GM23338 (cell line): Measurements from ENCODE around the gene MSMB. TPM values are rescaled to one million over a fixed set of nuclear protein-coding genes. Genes with fewer than 3 reads are reported as not detected.

ENCODE experiments used
- ATAC-seq: fragments of 200-7000 bp; cut with Tn5 transposase; 3 replicates; pipeline ENCODE4 v1.9.1; 2020
- DNase-seq: peaks from one replicate; pipeline ENCODE4 v3.0.0-alpha.2; 2015; ENCODE audit warnings: low spot score
- H2AFZ ChIP-seq: fragments of 200-600 bp; sonication (generic); 2 replicates; pipeline ENCODE4 v1.8.0; 2016; ENCODE audit warnings: antibody characterized with exemption, mild to moderate bottlenecking, moderate library complexity
- H3F3A ChIP-seq: fragments of 200-600 bp; sonication (generic); replicated peaks from 2 replicates; pipeline ENCODE4 v1.8.0; 2017; ENCODE audit warnings: antibody characterized with exemption, mixed run types, low read depth
- H3K27ac ChIP-seq: fragments of 200-600 bp; sonication (generic); 2 replicates; pipeline ENCODE4 v1.6.1; 2016; ENCODE audit warnings: low read depth
- H3K27me3 ChIP-seq: fragments of 200-600 bp; sonication (generic); 2 replicates; pipeline ENCODE4 v1.8.0; 2016; ENCODE audit warnings: mild to moderate bottlenecking, mixed run types, moderate library complexity; ENCODE audit not compliant: insufficient read depth
- H3K36me3 ChIP-seq: fragments of 200-600 bp; sonication (generic); 2 replicates; pipeline ENCODE4 v1.8.0; 2016; ENCODE audit warnings: mild to moderate bottlenecking; ENCODE audit not compliant: insufficient read depth
- H3K4me1 ChIP-seq: fragments of 200-600 bp; sonication (generic); 2 replicates; pipeline ENCODE4 v1.8.0; 2016; ENCODE audit warnings: mild to moderate bottlenecking, moderate library complexity; ENCODE audit not compliant: insufficient read depth
- H3K4me2 ChIP-seq: fragments of 200-600 bp; sonication (generic); 2 replicates; pipeline ENCODE4 v1.7.1; 2017; ENCODE audit warnings: mixed run types
- H3K4me3 ChIP-seq: fragments of 200-600 bp; sonication (generic); 2 replicates; pipeline ENCODE4 v1.6.1; 2016; ENCODE audit warnings: mixed run types
- H3K79me2 ChIP-seq: fragments of 200-600 bp; sonication (generic); replicated peaks from 2 replicates; pipeline ENCODE4 v1.8.0; 2017; ENCODE audit warnings: mild to moderate bottlenecking; ENCODE audit not compliant: insufficient read depth
- H3K9me2 ChIP-seq: fragments of 200-600 bp; sonication (generic); 2 replicates; pipeline ENCODE4 v1.8.0; 2017; ENCODE audit not compliant: insufficient read depth
- H4K20me1 ChIP-seq: fragments of 200-600 bp; sonication (generic); replicated peaks from 2 replicates; pipeline ENCODE4 v1.8.0; 2017; ENCODE audit warnings: mild to moderate bottlenecking; ENCODE audit not compliant: insufficient read depth
- H3K27ac Mint-ChIP-seq: 2 replicates; pipeline ENCODE4 v1.8.0; 2020; ENCODE audit warnings: inconsistent platforms, mild to moderate bottlenecking, moderate library complexity, mixed read lengths
- H3K27me3 Mint-ChIP-seq: 3 replicates; pipeline ENCODE4 v1.8.0; 2022; ENCODE audit warnings: low read depth, mild to moderate bottlenecking, moderate library complexity, mixed read lengths, inconsistent platforms; ENCODE audit not compliant: insufficient read depth, poor library complexity
- H3K36me3 Mint-ChIP-seq: 3 replicates; pipeline ENCODE4 v1.8.0; 2021; ENCODE audit warnings: low read depth, mild to moderate bottlenecking, inconsistent platforms, moderate library complexity, mixed read lengths
- H3K4me1 Mint-ChIP-seq: 3 replicates; pipeline ENCODE4 v1.8.0; 2020; ENCODE audit warnings: mild to moderate bottlenecking, inconsistent platforms, mixed read lengths
- H3K4me3 Mint-ChIP-seq: 3 replicates; pipeline ENCODE4 v1.8.0; 2021; ENCODE audit warnings: moderate library complexity, mild to moderate bottlenecking, inconsistent platforms, mixed read lengths
- H3K9me3 Mint-ChIP-seq: 3 replicates; pipeline ENCODE4 v1.8.0; 2020; ENCODE audit warnings: moderate library complexity, mild to moderate bottlenecking, inconsistent platforms, mixed read lengths
- CREB1 ChIP-seq: fragments of 250-450 bp; sonication (Bioruptor Pico); IDR thresholded peaks from 2 replicates; pipeline ENCODE4 v1.5.0; 2020; ENCODE audit warnings: low read depth, mild to moderate bottlenecking, moderate library complexity
- EZH2 ChIP-seq: fragments of 200-600 bp; sonication (generic); IDR thresholded peaks from one replicate; pipeline ENCODE4 v1.8.0; 2017; ENCODE audit warnings: antibody characterized with exemption, mild to moderate bottlenecking, low read depth; ENCODE audit not compliant: unreplicated experiment
- EZH2phosphoT487 ChIP-seq: fragments of 200-600 bp; sonication (generic); IDR thresholded peaks from one replicate; pipeline ENCODE4 v1.8.1; 2018; ENCODE audit warnings: antibody characterized with exemption; ENCODE audit not compliant: unreplicated experiment
- JUNB ChIP-seq: IDR thresholded peaks from one replicate; pipeline ENCODE4 v1.6.1; 2016; ENCODE audit warnings: antibody characterized with exemption; ENCODE audit not compliant: unreplicated experiment
- NANOG ChIP-seq: IDR thresholded peaks from 2 replicates; pipeline ENCODE4 v1.6.1; 2016; ENCODE audit warnings: antibody characterized with exemption, borderline replicate concordance
- POLR2AphosphoS5 ChIP-seq: IDR thresholded peaks from 2 replicates; pipeline ENCODE4 v1.6.1; 2016; ENCODE audit warnings: antibody characterized with exemption, low read depth
- STAT1 ChIP-seq: IDR thresholded peaks from one replicate; pipeline ENCODE4 v1.6.1; 2016; ENCODE audit warnings: antibody characterized with exemption; ENCODE audit not compliant: unreplicated experiment
- ZNF114 ChIP-seq: fragments of 250-450 bp; sonication (Bioruptor Pico); IDR thresholded peaks from 2 replicates; pipeline ENCODE4 v1.5.0; 2020; ENCODE audit warnings: mild to moderate bottlenecking, moderate library complexity
- ZNF331 ChIP-seq: fragments of 250-450 bp; sonication (Bioruptor Pico); IDR thresholded peaks from 2 replicates; pipeline ENCODE4 v1.5.0; 2020; ENCODE audit warnings: low read depth, mild to moderate bottlenecking, moderate library complexity
- polyA plus RNA-seq: library from polyadenylated mRNA; unstranded; fragments of >200 nt; fragmentation: Nextera tagmentation; extraction: Ambion mirVana; gene quantifications from 2 replicates; pipeline ENCODE4 v1.2.1, GENCODE V29; 2016
- total RNA-seq: library from RNA; depleted of rRNA; stranded (reverse); fragments of >200 nt; shearing (Covaris generic); gene quantifications from 2 replicates; pipeline ENCODE4 v1.2.3, GENCODE V29; 2014
- TF ChIP-seq, protein P1 (sequence below), 2 experiments: fragments of 200-600 bp in 1 of 2; sonication (generic) in 1 of 2; conservative IDR thresholded peaks; 2 replicates each; pipeline versions ENCODE4 v1.5.1 to v1.6.1; 2016 to 2017; ENCODE audit warnings: antibody characterized with exemption in 2 of 2, low read depth in 2 of 2, mild to moderate bottlenecking in 2 of 2, moderate library complexity in 1 of 2
- TF ChIP-seq, protein P2 (sequence below): fragments of 250-450 bp; sonication (Bioruptor Pico); IDR thresholded peaks from 2 replicates; pipeline ENCODE4 v1.5.0; 2020; ENCODE audit warnings: mild to moderate bottlenecking, moderate library complexity
- TF ChIP-seq, protein P3 (sequence below): IDR thresholded peaks from one replicate; pipeline ENCODE4 v1.6.1; 2018; ENCODE audit warnings: antibody characterized with exemption; ENCODE audit not compliant: unreplicated experiment

Gene MSMB
- total and polyA plus RNA-seq, 2 experiments from 2014 or later = not detected

DNA sequence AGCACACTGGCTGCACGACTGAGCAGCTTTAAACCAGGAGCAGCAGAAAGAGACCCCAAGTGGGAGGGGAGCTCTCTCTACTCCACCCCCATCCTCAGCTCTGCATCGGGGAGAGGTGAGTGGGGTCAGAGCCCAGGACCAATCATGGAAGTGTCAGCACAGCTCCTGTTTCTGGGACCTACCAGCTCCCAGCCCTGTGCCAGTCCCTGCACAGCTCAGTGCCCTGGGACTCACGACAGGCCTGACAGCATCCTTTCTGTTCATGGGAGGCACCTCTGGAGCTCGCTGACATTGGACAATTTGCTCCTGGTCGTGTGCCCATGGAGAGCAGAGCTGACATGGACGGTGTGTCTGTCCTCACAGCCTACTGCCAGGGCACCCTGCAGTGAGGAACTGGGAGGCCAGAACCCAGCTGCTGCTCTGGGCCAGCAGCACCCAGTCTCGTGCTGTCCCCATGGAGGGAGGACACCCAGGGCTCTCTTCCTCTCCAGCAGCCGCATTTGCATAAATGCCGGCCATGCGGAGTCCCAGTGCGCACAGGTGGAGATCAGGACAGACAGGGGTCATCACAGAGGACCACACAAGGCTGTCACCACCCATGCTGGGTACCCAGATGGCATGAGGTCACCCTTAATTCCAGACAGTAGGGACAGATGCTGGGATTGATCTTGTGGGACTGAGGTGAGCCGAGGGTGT is 45.9 kb upstream of the MSMB start:
- H3K9me2 ChIP-seq = no peaks in the 10 kb centered on the region
- no peaks in the 10 kb centered on the region for H3K4me1 ChIP-seq
- no peaks in the 10 kb centered on the region for H3K36me3 ChIP-seq
- H3K79me2 ChIP-seq = no peaks in the 10 kb centered on the region
- H3K4me2 ChIP-seq = no peak overlapping the region
- no peaks in the 10 kb centered on the region for H4K20me1 ChIP-seq
- H3K27ac ChIP-seq = no peak overlapping the region
- H2AFZ ChIP-seq = no peak overlapping the region
- Mint-ChIP-seq H3K36me3 (no peaks in the 10 kb centered on the region), H3K27ac (no peak overlapping the region), H3K9me3 (no peaks in the 10 kb centered on the region), H3K4me1 (peaks cover 15% of the 10 kb centered on the region), H3K4me3 (no peak overlapping the region), H3K27me3 (peaks cover 4% of the 10 kb centered on the region)
- no peak overlapping the region for H3K4me3 ChIP-seq
- no peaks in the 10 kb centered on the region for H3F3A ChIP-seq
- TF ChIP-seq CREB1 (CRISPR knock-in tag) (no peak), EZH2phosphoT487 (no peak), NANOG (no peak), STAT1 (no peak), EZH2 (no peak), ZNF114 (CRISPR knock-in tag) (no peak), ZNF331 (CRISPR knock-in tag) (no peak), POLR2AphosphoS5 (no peak), JUNB (no peak)
- TF ChIP-seq, protein P1, sequence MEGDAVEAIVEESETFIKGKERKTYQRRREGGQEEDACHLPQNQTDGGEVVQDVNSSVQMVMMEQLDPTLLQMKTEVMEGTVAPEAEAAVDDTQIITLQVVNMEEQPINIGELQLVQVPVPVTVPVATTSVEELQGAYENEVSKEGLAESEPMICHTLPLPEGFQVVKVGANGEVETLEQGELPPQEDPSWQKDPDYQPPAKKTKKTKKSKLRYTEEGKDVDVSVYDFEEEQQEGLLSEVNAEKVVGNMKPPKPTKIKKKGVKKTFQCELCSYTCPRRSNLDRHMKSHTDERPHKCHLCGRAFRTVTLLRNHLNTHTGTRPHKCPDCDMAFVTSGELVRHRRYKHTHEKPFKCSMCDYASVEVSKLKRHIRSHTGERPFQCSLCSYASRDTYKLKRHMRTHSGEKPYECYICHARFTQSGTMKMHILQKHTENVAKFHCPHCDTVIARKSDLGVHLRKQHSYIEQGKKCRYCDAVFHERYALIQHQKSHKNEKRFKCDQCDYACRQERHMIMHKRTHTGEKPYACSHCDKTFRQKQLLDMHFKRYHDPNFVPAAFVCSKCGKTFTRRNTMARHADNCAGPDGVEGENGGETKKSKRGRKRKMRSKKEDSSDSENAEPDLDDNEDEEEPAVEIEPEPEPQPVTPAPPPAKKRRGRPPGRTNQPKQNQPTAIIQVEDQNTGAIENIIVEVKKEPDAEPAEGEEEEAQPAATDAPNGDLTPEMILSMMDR (conservative IDR thresholded peaks at IDR 0.05; ENCODE audit: low read depth in 2 of 2) = no peak
- TF ChIP-seq, protein P2, sequence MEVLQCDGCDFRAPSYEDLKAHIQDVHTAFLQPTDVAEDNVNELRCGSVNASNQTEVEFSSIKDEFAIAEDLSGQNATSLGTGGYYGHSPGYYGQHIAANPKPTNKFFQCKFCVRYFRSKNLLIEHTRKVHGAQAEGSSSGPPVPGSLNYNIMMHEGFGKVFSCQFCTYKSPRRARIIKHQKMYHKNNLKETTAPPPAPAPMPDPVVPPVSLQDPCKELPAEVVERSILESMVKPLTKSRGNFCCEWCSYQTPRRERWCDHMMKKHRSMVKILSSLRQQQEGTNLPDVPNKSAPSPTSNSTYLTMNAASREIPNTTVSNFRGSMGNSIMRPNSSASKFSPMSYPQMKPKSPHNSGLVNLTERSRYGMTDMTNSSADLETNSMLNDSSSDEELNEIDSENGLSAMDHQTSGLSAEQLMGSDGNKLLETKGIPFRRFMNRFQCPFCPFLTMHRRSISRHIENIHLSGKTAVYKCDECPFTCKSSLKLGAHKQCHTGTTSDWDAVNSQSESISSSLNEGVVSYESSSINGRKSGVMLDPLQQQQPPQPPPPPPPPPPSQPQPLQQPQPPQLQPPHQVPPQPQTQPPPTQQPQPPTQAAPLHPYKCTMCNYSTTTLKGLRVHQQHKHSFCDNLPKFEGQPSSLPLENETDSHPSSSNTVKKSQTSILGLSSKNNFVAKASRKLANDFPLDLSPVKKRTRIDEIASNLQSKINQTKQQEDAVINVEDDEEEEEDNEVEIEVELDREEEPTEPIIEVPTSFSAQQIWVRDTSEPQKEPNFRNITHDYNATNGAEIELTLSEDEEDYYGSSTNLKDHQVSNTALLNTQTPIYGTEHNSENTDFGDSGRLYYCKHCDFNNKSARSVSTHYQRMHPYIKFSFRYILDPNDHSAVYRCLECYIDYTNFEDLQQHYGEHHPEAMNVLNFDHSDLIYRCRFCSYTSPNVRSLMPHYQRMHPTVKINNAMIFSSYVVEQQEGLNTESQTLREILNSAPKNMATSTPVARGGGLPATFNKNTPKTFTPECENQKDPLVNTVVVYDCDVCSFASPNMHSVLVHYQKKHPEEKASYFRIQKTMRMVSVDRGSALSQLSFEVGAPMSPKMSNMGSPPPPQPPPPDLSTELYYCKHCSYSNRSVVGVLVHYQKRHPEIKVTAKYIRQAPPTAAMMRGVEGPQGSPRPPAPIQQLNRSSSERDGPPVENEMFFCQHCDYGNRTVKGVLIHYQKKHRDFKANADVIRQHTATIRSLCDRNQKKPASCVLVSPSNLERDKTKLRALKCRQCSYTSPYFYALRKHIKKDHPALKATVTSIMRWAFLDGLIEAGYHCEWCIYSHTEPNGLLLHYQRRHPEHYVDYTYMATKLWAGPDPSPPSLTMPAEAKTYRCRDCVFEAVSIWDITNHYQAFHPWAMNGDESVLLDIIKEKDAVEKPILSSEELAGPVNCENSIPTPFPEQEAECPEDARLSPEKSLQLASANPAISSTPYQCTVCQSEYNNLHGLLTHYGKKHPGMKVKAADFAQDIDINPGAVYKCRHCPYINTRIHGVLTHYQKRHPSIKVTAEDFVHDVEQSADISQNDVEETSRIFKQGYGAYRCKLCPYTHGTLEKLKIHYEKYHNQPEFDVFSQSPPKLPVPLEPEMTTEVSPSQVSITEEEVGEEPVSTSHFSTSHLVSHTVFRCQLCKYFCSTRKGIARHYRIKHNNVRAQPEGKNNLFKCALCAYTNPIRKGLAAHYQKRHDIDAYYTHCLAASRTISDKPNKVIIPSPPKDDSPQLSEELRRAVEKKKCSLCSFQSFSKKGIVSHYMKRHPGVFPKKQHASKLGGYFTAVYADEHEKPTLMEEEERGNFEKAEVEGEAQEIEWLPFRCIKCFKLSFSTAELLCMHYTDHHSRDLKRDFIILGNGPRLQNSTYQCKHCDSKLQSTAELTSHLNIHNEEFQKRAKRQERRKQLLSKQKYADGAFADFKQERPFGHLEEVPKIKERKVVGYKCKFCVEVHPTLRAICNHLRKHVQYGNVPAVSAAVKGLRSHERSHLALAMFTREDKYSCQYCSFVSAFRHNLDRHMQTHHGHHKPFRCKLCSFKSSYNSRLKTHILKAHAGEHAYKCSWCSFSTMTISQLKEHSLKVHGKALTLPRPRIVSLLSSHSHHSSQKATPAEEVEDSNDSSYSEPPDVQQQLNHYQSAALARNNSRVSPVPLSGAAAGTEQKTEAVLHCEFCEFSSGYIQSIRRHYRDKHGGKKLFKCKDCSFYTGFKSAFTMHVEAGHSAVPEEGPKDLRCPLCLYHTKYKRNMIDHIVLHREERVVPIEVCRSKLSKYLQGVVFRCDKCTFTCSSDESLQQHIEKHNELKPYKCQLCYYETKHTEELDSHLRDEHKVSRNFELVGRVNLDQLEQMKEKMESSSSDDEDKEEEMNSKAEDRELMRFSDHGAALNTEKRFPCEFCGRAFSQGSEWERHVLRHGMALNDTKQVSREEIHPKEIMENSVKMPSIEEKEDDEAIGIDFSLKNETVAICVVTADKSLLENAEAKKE (CRISPR knock-in tag) = no peak
- TF ChIP-seq, protein P3, sequence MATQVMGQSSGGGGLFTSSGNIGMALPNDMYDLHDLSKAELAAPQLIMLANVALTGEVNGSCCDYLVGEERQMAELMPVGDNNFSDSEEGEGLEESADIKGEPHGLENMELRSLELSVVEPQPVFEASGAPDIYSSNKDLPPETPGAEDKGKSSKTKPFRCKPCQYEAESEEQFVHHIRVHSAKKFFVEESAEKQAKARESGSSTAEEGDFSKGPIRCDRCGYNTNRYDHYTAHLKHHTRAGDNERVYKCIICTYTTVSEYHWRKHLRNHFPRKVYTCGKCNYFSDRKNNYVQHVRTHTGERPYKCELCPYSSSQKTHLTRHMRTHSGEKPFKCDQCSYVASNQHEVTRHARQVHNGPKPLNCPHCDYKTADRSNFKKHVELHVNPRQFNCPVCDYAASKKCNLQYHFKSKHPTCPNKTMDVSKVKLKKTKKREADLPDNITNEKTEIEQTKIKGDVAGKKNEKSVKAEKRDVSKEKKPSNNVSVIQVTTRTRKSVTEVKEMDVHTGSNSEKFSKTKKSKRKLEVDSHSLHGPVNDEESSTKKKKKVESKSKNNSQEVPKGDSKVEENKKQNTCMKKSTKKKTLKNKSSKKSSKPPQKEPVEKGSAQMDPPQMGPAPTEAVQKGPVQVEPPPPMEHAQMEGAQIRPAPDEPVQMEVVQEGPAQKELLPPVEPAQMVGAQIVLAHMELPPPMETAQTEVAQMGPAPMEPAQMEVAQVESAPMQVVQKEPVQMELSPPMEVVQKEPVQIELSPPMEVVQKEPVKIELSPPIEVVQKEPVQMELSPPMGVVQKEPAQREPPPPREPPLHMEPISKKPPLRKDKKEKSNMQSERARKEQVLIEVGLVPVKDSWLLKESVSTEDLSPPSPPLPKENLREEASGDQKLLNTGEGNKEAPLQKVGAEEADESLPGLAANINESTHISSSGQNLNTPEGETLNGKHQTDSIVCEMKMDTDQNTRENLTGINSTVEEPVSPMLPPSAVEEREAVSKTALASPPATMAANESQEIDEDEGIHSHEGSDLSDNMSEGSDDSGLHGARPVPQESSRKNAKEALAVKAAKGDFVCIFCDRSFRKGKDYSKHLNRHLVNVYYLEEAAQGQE = no peak
- ATAC-seq (peak; percentile 11; the same call in 1 of the 3 replicates), DNase-seq (no peak)
- no peaks in the 10 kb centered on the region for H3K27me3 ChIP-seq
